ENCODE data around the gene MANEAL. TPM values are rescaled to one million over a fixed set of nuclear protein-coding genes. Genes with fewer than 3 reads are reported as not detected.

The MANEAL gene
- total RNA-seq, 1 experiment from 2014 or later, result 22.7 TPM

DNA sequence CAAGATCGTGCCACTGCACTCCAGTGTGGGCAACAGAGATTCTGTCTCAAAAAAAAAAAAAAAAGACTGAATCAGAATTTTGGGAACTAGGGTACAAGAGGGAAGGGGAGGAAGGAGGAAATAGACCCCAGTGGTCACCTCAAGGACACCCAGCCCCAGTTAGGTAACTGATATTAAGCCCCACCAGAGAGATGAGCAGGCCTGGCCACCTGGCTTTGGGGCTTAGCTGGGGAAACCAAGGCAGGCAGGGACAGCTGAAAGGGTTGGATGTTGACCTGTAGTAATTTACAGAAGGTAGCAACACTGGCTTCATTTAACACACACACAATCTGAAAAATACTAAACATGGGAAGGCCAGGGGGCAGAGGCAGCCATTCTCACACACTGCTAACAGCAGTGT lies 8.8 kb downstream of the MANEAL start:
- WGBS (ENCODE audit: extremely low coverage, insufficient read length, low lambda C conversion rate), result no CpG with 5 or more reads among the region's 1 CpG

More for the DNA sequence above, 8.8 kb downstream of the MANEAL start:
- no peak overlapping the region for H3K18ac ChIP-seq (ENCODE audit: insufficient read length, low read depth, low read length)
- H2BK120ac ChIP-seq (ENCODE audit: low read depth, low read length, poor library complexity, severe bottlenecking), result no peak overlapping the region
- H4K5ac ChIP-seq (ENCODE audit: insufficient read length, low read depth, low read length), result no peak overlapping the region
- H3K9me3 ChIP-seq (ENCODE audit: control insufficient read depth, low read depth, low read length), result no peaks in the 10 kb centered on the region
- no peak overlapping the region for H3K4ac ChIP-seq (ENCODE audit: low read depth, low read length)
- H3T11ph ChIP-seq (ENCODE audit: low read length), result no peak overlapping the region
- H3K79me1 ChIP-seq (ENCODE audit: insufficient read depth, low read depth, low read length, poor library complexity, severe bottlenecking), result peaks cover 9% of the 10 kb centered on the region
- H2AFZ ChIP-seq (ENCODE audit: low read length), result no peak overlapping the region
- H4K8ac ChIP-seq (replicated peaks; ENCODE audit: insufficient read length, low read depth, low read length), result no peak overlapping the region
- Mint-ChIP-seq H3K4me1 (peaks cover 0 to 4% of the 10 kb centered on the region in 2 experiments; a peak in 2 of 4 replicates), H3K9me3 (no peaks in the 10 kb centered on the region), H3K27me3 (ENCODE audit: low read depth) (no peaks in the 10 kb centered on the region), H3K36me3 (ENCODE audit: insufficient read depth in 1 of 3, low read depth in 3 of 3) (peaks cover 45 to 90% (median 67%) of the 10 kb centered on the region in 3 experiments), H3K4me3 (no peak overlapping the region), H3K27ac (no peak overlapping the region)
- no peak overlapping the region for H3K14ac ChIP-seq (ENCODE audit: insufficient read depth, low read length)
- DNase-seq, result no peak
- no peak overlapping the region for H3K9ac ChIP-seq (ENCODE audit: extremely low read depth, insufficient read length, low read length)
- H3K23me2 ChIP-seq (ENCODE audit: insufficient read length, low read depth, low read length, poor library complexity, severe bottlenecking), result peaks cover 7% of the 10 kb centered on the region
- no peaks in the 10 kb centered on the region for H4K20me1 ChIP-seq (ENCODE audit: control insufficient read depth, insufficient read depth, insufficient read length)
- no peaks in the 10 kb centered on the region; the same call in 1 of the 2 replicates for H3K4me1 ChIP-seq (ENCODE audit: insufficient read depth, low read length)
- TF ChIP-seq, protein P1, sequence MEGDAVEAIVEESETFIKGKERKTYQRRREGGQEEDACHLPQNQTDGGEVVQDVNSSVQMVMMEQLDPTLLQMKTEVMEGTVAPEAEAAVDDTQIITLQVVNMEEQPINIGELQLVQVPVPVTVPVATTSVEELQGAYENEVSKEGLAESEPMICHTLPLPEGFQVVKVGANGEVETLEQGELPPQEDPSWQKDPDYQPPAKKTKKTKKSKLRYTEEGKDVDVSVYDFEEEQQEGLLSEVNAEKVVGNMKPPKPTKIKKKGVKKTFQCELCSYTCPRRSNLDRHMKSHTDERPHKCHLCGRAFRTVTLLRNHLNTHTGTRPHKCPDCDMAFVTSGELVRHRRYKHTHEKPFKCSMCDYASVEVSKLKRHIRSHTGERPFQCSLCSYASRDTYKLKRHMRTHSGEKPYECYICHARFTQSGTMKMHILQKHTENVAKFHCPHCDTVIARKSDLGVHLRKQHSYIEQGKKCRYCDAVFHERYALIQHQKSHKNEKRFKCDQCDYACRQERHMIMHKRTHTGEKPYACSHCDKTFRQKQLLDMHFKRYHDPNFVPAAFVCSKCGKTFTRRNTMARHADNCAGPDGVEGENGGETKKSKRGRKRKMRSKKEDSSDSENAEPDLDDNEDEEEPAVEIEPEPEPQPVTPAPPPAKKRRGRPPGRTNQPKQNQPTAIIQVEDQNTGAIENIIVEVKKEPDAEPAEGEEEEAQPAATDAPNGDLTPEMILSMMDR (conservative IDR thresholded peaks at IDR 0.05), result no peak
- no peak overlapping the region for H2BK5ac ChIP-seq (ENCODE audit: insufficient read length, low read length)
- no peak overlapping the region for H2BK12ac ChIP-seq (ENCODE audit: insufficient read length, low read depth, low read length)
- no peak overlapping the region for H4K91ac ChIP-seq (ENCODE audit: insufficient read length, low read depth, low read length)
- no peak overlapping the region for H3K27ac ChIP-seq (ENCODE audit: insufficient read length, low read depth, low read length)
- H3K56ac ChIP-seq (ENCODE audit: insufficient read length, low read depth, low read length), result no peak overlapping the region
- H3K27me3 ChIP-seq (ENCODE audit: insufficient read depth, low read length), result no peaks in the 10 kb centered on the region
- H3K23ac ChIP-seq (ENCODE audit: insufficient read length, low read depth, low read length), result no peak overlapping the region
- no peak overlapping the region for H2BK20ac ChIP-seq (ENCODE audit: low read depth, low read length, poor library complexity, severe bottlenecking)
- H3K79me2 ChIP-seq (ENCODE audit: insufficient read depth, low read length), result peaks cover 7% of the 10 kb centered on the region; the same call in 1 of the 2 replicates
- no peak overlapping the region for H3K4me2 ChIP-seq (ENCODE audit: insufficient read depth, insufficient read length, low read length)
- H2BK15ac ChIP-seq (ENCODE audit: low read depth, low read length), result no peak overlapping the region
- H2AK5ac ChIP-seq (ENCODE audit: insufficient read length, low read length), result no peak overlapping the region
